PFSK-1 (cell line): Measurements from ENCODE around the gene APOBEC2.

Experiments used
- POLR2AphosphoS5 ChIP-seq: IDR thresholded peaks from 2 replicates; pipeline ENCODE4 v1.6.1; 2012; ENCODE audit warnings: low read depth, mild to moderate bottlenecking, control low read depth, low read length, moderate library complexity
- SIN3A ChIP-seq: IDR thresholded peaks from 2 replicates; pipeline ENCODE4 v1.6.1; 2012; ENCODE audit warnings: mild to moderate bottlenecking, low read length, moderate library complexity, borderline replicate concordance; ENCODE audit not compliant: insufficient read depth
- TAF1 ChIP-seq: IDR thresholded peaks from 2 replicates; pipeline ENCODE4 v1.6.1; 2012; ENCODE audit warnings: low read length, control low read depth, borderline replicate concordance; ENCODE audit not compliant: insufficient read depth
- TF ChIP-seq, protein P1 (sequence below), 2 experiments: IDR thresholded peaks; 2 replicates each; pipeline versions ENCODE4 v1.6.1 to v1.8.0; 2011 to 2012; ENCODE audit warnings: low read depth in 2 of 2, low read length in 2 of 2, control low read depth in 1 of 2, inconsistent platforms in 1 of 2, mild to moderate bottlenecking in 1 of 2, moderate library complexity in 1 of 2; ENCODE audit not compliant: insufficient read depth in 1 of 2

DNA sequence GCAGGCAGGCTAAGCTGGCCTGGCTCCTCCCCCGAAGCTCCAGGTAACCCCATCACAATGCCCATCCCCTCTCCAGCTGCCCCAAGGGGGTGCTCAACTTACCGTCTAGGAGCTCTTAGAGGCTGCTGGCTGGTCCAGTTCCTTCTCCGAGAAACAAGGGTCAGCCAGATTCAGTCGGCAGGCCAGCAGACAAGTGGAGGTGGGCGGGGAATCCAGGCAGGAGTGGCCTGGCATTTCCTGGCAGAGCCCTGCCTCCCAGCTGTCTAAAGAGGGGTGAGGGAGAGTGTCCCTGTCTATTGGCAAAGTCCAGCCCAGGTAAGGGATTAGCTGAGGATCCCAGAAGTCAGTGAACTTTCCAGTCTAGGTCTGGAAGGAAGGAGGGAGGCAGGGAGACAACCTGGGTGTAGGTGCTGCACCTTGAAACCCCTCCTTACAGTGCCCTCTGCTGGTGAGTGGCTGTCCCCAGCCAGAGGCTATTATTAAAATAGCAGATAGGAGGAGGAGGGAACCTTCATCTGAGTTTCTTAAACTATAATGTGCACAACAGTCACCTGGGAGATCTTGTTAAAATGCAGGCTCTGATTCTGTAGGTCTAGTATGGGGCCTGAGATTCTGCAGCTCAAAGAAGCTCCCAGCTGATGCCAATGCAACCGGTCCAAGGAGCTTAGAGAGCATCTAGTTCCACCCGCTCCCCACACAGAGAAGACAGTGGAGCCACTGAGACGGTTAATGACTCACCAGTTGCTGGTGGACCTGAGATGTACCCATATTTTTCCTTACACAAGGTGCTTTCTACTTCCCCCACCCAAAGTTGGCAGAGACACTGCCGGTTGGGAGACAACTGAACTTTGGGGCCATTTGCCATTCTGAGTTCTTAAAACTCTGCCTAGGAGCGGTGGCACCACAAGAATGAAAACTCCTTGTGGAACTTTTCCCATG, 13.7 kb upstream of the APOBEC2 start, which contains the start of gene UNC5CL:
- TF ChIP-seq POLR2AphosphoS5 = no peak
- TF ChIP-seq, protein P1, sequence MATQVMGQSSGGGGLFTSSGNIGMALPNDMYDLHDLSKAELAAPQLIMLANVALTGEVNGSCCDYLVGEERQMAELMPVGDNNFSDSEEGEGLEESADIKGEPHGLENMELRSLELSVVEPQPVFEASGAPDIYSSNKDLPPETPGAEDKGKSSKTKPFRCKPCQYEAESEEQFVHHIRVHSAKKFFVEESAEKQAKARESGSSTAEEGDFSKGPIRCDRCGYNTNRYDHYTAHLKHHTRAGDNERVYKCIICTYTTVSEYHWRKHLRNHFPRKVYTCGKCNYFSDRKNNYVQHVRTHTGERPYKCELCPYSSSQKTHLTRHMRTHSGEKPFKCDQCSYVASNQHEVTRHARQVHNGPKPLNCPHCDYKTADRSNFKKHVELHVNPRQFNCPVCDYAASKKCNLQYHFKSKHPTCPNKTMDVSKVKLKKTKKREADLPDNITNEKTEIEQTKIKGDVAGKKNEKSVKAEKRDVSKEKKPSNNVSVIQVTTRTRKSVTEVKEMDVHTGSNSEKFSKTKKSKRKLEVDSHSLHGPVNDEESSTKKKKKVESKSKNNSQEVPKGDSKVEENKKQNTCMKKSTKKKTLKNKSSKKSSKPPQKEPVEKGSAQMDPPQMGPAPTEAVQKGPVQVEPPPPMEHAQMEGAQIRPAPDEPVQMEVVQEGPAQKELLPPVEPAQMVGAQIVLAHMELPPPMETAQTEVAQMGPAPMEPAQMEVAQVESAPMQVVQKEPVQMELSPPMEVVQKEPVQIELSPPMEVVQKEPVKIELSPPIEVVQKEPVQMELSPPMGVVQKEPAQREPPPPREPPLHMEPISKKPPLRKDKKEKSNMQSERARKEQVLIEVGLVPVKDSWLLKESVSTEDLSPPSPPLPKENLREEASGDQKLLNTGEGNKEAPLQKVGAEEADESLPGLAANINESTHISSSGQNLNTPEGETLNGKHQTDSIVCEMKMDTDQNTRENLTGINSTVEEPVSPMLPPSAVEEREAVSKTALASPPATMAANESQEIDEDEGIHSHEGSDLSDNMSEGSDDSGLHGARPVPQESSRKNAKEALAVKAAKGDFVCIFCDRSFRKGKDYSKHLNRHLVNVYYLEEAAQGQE (IDR thresholded peaks at IDR 0.05; ENCODE audit: insufficient read depth in 1 of 2, low read depth in 2 of 2, low read length in 2 of 2) = no peak
- no peak for TF ChIP-seq TAF1
- no peak for TF ChIP-seq SIN3A
